HEK293 (cell line): ENCODE measurements around the gene ADAMTS19.

Source experiments
- CTCF ChIA-PET: fragments of 350-600 bp; formaldehyde crosslinking; extraction: SDS; loops from one replicate; lab custom pipeline; 2021; ENCODE audit warnings: antibody characterized with exemption; lab: Yijun Ruan, JAX
- POLR2A ChIA-PET: fragments of 300-600 bp; formaldehyde crosslinking; extraction: SDS; loops from one replicate; lab custom pipeline; 2020; ENCODE audit warnings: antibody characterized with exemption, inconsistent platforms; lab: Yijun Ruan, JAX
- H3K27ac ChIP-seq: fragments of 200-500 bp; sonication (Bioruptor generic); 2 replicates; pipeline ENCODE4 v1.5.1; 2014; ENCODE audit warnings: low read depth, low read length, control low read depth, inconsistent platforms; ENCODE audit errors: extremely low read depth
- H3K36me3 ChIP-seq, 2 experiments: fragments of 200-500 bp in 1 of 2; sonication (Bioruptor generic) in 1 of 2; 1 replicate in 1 of 2; 2 replicates in 1 of 2; pipeline ENCODE4 v1.5.1; 2014 to 2017; ENCODE audit warnings: inconsistent platforms in 2 of 2, low read length in 2 of 2; ENCODE audit not compliant: control insufficient read depth in 2 of 2, insufficient read depth in 1 of 2
- H3K4me1 ChIP-seq: fragments of 200-500 bp; sonication (Bioruptor generic); 2 replicates; pipeline ENCODE4 v1.5.1; 2014; ENCODE audit warnings: mild to moderate bottlenecking, low read length, inconsistent platforms; ENCODE audit not compliant: control insufficient read depth, insufficient read depth
- H3K4me3 ChIP-seq: 2 replicates; pipeline ENCODE4 v1.5.1; 2011; ENCODE audit warnings: low read depth, mild to moderate bottlenecking, control low read depth, low read length, moderate library complexity
- H3K9me3 ChIP-seq: fragments of 200-500 bp; sonication (Bioruptor generic); 2 replicates; pipeline ENCODE4 v1.5.1; 2014; ENCODE audit warnings: low read depth, low read length, inconsistent platforms; ENCODE audit not compliant: control insufficient read depth, insufficient read depth
- HOXD13 ChIP-seq: sonication (generic); formaldehyde crosslinking; IDR thresholded peaks from 2 replicates; pipeline ENCODE4 v1.8.0; 2022; ENCODE audit warnings: missing genetic modification reagents, borderline replicate concordance
- PRDM2 ChIP-seq: fragments of 450-650 bp; formaldehyde crosslinking; IDR thresholded peaks from 2 replicates; pipeline ENCODE4 v1.5.1; 2016; ENCODE audit warnings: missing biosample characterization, missing genetic modification characterization, borderline replicate concordance
- SCRT1 ChIP-seq: fragments of 450-650 bp; formaldehyde crosslinking; IDR thresholded peaks from 2 replicates; pipeline ENCODE4 v1.5.1; 2016; ENCODE audit warnings: missing biosample characterization, missing genetic modification characterization, borderline replicate concordance
- TSHZ1 ChIP-seq: fragments of 450-650 bp; formaldehyde crosslinking; IDR thresholded peaks from 2 replicates; pipeline ENCODE4 v1.5.1; 2016; ENCODE audit warnings: missing biosample characterization, missing genetic modification characterization, borderline replicate concordance
- WT1 ChIP-seq: fragments of 450-650 bp; formaldehyde crosslinking; IDR thresholded peaks from 2 replicates; pipeline ENCODE4 v1.5.1; 2016; ENCODE audit warnings: missing biosample characterization, missing genetic modification characterization
- ZFP41 ChIP-seq: fragments of 450-650 bp; formaldehyde crosslinking; IDR thresholded peaks from 2 replicates; pipeline ENCODE4 v1.5.1; 2016; ENCODE audit warnings: missing biosample characterization, missing genetic modification characterization, borderline replicate concordance
- ZNF138 ChIP-seq: fragments of 450-650 bp; formaldehyde crosslinking; IDR thresholded peaks from 2 replicates; pipeline ENCODE4 v1.5.1; 2016; ENCODE audit warnings: missing biosample characterization, missing genetic modification characterization, borderline replicate concordance
- ZNF174 ChIP-seq: fragments of 450-650 bp; formaldehyde crosslinking; IDR thresholded peaks from 2 replicates; pipeline ENCODE4 v1.5.0; 2017; ENCODE audit warnings: missing biosample characterization, mild to moderate bottlenecking, missing genetic modification characterization
- ZNF184 ChIP-seq: fragments of 450-650 bp; IDR thresholded peaks from 2 replicates; pipeline ENCODE4 v1.5.1; 2018; ENCODE audit warnings: missing biosample characterization, mild to moderate bottlenecking, missing genetic modification characterization
- ZNF211 ChIP-seq: fragments of 450-650 bp; formaldehyde crosslinking; IDR thresholded peaks from 2 replicates; pipeline ENCODE4 v1.5.1; 2016; ENCODE audit warnings: low read depth, missing biosample characterization, missing genetic modification characterization
- ZNF366 ChIP-seq: fragments of 450-650 bp; formaldehyde crosslinking; conservative IDR thresholded peaks from 2 replicates; pipeline ENCODE4 v1.5.1; 2016; ENCODE audit warnings: missing biosample characterization, missing genetic modification characterization
- ZNF394 ChIP-seq: fragments of 450-650 bp; formaldehyde crosslinking; IDR thresholded peaks from 2 replicates; pipeline ENCODE4 v1.5.1; 2016; ENCODE audit warnings: missing biosample characterization, missing genetic modification characterization, mild to moderate bottlenecking, moderate library complexity, borderline replicate concordance
- ZNF701 ChIP-seq: fragments of 450-650 bp; formaldehyde crosslinking; IDR thresholded peaks from 2 replicates; pipeline ENCODE4 v1.5.1; 2016; ENCODE audit warnings: missing biosample characterization, missing genetic modification characterization
- ZNF707 ChIP-seq: fragments of 450-650 bp; formaldehyde crosslinking; IDR thresholded peaks from 2 replicates; pipeline ENCODE4 v1.5.1; 2016; ENCODE audit warnings: missing biosample characterization, missing genetic modification characterization
- ZNF76 ChIP-seq: fragments of 450-650 bp; formaldehyde crosslinking; IDR thresholded peaks from 2 replicates; pipeline ENCODE4; 2016; ENCODE audit warnings: low read depth, missing biosample characterization, missing genetic modification characterization, borderline replicate concordance

Gene ADAMTS19

DNA sequence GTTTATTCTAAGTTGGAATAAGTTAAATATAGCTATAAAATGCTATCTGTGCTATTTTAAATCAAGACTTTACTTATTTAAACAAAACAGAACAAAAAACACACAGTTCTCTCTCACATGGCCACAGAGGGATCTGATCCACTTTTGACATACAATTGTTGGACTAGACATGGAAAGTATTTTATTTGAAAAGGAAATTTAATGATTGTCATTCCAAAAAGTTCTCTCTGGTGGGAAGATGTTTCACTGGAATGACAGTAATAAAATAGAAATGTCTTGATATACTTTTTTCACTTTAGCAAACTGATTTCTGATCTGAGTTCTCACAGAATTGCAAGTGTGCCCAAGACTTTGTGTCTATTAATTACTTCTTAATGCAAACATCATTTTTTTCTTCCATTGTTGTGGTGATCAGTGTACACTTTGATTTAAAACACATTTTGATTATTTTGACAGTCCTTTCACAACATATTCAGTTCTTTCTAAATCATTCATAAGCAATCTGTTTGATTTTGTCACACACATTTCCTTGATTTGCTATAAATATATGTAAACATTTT is 257.7 kb downstream of the ADAMTS19 start:
- Histone ChIP-seq H3K4me1 (no peaks in the 10 kb centered on the region), H3K4me3 (no peak overlapping the region), H3K9me3 (no peaks in the 10 kb centered on the region), H3K36me3 (no peaks in the 10 kb centered on the region; a peak in 1 of 3 replicates), H3K27ac (no peak overlapping the region)
- POLR2A ChIA-PET: no interaction called here
- CTCF ChIA-PET: no interaction called here
- TF ChIP-seq ZNF366 (tag by site-specific recombination) (no peak), ZNF184 (no peak), ZNF76 (no peak), ZNF211 (no peak), HOXD13 (CRISPR knock-in tag) (no peak)

DNA sequence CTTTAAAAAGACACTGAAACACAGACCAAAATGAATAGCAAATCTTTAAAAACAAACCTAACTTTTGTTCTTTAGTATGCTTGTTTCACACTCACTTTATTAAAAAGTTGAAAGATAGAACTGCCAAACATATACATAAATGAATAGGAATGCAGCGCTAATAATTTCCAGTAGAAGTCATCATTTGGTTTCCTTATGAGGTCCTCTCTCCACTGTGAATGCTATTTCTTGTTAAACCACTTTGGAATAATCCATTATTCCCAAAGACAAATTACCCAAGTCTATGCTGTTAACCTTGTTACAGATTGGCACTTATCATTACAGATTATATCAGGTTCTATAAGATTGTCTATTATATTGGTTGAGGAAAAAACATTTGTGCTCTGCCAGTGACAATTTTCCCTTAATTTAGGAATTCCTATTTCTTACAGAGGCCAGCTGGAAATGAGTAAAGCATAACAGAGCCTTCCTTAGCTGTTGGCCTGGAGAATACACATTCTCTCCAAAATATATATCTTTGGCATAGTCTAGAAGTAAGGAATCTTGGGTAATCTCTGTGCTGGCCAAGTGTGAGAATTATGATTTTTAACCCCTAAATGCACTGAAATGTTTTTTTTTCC is 258.5 kb downstream of the ADAMTS19 start:
- no peak overlapping the region for H3K4me3 ChIP-seq
- TF ChIP-seq ZFP41 (tag by site-specific recombination) (no peak), ZNF701 (tag by site-specific recombination) (no peak), ZNF394 (no peak), PRDM2 (no peak), SCRT1 (tag by site-specific recombination) (no peak), ZNF707 (tag by site-specific recombination) (no peak), TSHZ1 (tag by site-specific recombination) (no peak), ZNF174 (tag by site-specific recombination) (no peak), HOXD13 (CRISPR knock-in tag) (no peak), ZNF138 (tag by site-specific recombination) (no peak), WT1 (no peak)
- TF ChIP-seq, all 188 proteins: peak for 0

More for the DNA sequence above, 258.5 kb downstream of the ADAMTS19 start:
- Histone ChIP-seq H3K4me1 (no peaks in the 10 kb centered on the region), H3K36me3 (no peaks in the 10 kb centered on the region; a peak in 1 of 3 replicates), H3K27ac (no peak overlapping the region), H3K9me3 (no peaks in the 10 kb centered on the region)
- ChIA-PET CTCF (no interaction called here), POLR2A (no interaction called here)
